Fibroblast of villous mesenchyme (primary cell): ENCODE results near the gene LOC101059915.
"Not testable (repeated sequence)": the region's sequence is repeated elsewhere in the genome, so short reads cannot be mapped to it uniquely, and the experiment has no call there.

Experiments
- DNase-seq: peaks from one replicate; pipeline ENCODE4 v3.0.0-alpha.2; 2010; ENCODE audit warnings: low read depth
- H3K4me3 ChIP-seq: 2 replicates; pipeline ENCODE4 v1.5.1; 2011; ENCODE audit warnings: low read depth, mild to moderate bottlenecking, low read length
- TF ChIP-seq, protein P1 (sequence below): IDR thresholded peaks from 2 replicates; pipeline ENCODE4 v1.5.1; 2012; ENCODE audit warnings: low read depth, mild to moderate bottlenecking, low read length; ENCODE audit not compliant: insufficient read depth

LOC101059915 gene

DNA sequence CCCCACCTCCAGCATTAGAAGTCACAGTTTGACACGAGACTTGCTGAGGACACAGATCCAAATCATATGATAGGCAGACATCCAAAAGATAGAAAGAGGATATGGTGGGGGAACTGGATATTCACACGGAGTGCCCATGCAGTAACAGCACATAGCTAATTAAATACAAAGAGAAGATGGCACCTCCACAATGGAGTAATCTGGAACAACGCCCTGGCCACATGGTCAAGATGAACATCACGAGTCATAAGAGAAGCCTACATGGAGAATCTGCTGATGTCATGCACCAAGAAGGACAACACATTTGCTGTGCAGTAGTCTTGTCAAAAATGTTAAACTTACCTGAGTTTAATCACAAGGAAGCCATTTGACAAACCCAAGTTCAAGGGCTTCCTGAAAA is 10.1 kb upstream of the LOC101059915 start:
- no peak for DNase-seq
- H3K4me3 ChIP-seq, result no peak overlapping the region
- TF ChIP-seq, protein P1, sequence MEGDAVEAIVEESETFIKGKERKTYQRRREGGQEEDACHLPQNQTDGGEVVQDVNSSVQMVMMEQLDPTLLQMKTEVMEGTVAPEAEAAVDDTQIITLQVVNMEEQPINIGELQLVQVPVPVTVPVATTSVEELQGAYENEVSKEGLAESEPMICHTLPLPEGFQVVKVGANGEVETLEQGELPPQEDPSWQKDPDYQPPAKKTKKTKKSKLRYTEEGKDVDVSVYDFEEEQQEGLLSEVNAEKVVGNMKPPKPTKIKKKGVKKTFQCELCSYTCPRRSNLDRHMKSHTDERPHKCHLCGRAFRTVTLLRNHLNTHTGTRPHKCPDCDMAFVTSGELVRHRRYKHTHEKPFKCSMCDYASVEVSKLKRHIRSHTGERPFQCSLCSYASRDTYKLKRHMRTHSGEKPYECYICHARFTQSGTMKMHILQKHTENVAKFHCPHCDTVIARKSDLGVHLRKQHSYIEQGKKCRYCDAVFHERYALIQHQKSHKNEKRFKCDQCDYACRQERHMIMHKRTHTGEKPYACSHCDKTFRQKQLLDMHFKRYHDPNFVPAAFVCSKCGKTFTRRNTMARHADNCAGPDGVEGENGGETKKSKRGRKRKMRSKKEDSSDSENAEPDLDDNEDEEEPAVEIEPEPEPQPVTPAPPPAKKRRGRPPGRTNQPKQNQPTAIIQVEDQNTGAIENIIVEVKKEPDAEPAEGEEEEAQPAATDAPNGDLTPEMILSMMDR, result no peak

DNA sequence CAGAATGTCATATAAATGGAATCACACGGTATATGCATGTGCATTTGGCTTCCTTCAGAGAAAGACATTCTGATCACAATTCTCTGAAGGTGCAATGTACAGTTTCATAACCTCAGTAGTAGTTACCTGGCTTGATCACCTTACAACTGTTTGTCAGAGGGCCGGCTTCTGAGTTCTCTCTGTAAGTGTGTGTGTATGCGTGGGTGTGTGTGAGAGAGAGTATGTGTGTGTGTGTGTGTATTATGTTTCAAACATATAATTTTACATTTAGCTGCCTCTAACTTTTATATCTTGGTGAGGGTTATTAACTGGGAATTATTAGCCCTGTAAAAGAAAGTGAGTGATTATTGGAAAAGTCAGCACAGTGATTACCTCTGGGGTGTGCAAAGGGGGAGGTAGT is 8.0 kb upstream of the LOC101059915 start:
- no peak overlapping the region for H3K4me3 ChIP-seq
- TF ChIP-seq, protein P1, result no peak
- no peak for DNase-seq

DNA sequence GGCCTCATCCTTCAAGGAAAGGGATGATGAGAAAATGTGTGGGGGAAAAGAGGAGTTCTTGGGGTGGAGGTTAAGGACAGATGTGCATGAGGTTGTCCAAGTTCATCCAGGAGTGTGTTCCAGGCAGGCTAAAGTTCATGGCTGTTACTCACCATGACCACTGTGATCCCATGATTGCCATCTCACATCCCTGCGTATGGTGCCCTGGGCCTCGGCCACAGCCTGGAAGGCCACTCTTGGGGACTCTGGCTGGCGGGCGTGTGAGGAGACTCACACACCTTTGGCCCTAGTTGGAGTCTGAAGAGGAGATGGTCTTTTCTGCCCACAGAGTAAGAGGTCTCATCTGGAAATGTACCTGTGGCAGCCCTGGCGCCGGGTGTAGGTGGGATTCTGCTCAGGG is 7.4 kb upstream of the LOC101059915 start:
- H3K4me3 ChIP-seq, result no peak overlapping the region
- TF ChIP-seq, protein P1, result no peak
- DNase-seq, result no peak

DNA sequence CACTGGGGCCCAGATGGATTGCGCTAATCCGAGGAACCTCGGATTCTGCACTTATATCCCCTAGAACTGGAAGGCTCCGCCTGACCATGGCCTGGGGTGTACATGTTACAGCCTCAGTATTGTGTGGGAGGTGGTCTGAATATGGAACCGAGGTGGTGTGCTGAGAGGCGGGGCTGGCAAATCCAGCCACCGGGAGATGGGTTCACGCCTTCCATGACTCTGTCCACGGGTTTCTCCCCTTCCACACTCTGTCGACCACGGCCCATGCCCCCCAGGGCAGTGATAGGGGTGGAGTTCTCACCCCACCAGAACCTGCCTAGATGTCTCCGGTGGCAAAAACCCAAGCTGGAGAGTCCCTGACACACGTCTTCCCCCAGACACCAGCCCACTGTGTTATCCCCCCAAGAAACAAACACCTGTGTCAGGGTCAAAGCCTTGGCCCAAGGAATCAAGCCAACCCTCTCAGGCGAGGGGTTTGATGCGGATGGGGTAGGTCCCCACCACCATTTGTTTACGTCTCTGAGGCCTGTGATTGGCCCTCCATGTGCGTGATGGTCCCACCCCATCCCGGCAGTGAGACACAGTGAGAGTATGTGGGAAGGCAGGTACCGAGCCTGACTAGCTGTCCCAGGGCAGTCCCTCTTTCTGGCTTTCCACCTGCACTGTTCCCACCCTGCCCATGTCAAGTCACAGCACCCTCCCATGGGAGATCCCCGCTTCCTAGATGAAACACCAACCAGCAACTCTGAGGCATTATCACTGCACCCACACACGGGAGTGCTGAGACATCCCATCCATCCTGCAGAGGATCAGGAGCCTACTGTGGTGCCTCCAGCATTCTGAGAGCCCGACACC is 6.6 kb upstream of the LOC101059915 start:
- TF ChIP-seq, protein P1, result no peak
- DNase-seq, result no peak
- H3K4me3 ChIP-seq, result no peak overlapping the region

DNA sequence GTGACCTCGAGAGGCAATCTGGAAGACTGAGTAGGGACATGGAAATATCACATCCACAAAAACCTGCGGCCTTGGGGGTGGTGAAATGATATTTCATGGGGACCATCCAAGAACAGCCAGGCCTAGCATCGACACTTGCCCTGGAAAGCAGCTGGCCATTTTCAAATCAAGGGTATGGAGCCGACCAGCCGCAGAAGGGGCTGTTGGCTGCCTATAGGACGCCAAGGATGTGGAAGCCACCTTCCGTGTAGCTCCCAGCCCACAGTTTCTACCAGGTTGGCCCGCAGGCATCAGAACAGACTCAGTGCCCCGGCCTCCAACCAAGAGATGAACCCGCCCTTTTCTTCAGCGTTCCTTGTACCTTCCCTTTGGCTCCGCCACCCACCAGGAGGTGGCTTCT is 5.4 kb upstream of the LOC101059915 start:
- no peak for DNase-seq
- H3K4me3 ChIP-seq, result no peak overlapping the region
- TF ChIP-seq, protein P1, result no peak

DNA sequence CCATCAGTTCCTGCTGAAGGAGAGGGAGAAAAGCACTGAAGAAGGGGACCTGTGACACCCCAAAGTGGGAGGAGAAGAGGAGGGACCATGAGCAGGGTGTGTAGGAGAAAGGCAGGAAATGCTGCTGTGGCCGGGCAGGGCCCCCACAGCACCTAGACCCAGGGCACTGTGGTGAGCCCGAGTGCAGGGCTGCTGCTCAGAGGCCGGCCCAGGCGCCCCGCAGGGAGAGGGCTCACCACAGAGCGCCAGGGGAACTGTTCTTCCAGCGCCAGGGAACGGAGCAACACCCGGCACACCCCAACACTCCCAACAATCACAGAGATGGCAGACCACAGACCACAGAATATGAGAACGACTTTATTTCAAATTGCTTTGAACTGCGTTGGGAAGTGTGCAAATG is 4.7 kb upstream of the LOC101059915 start:
- H3K4me3 ChIP-seq, DNase-seq: not testable (repeated sequence)

DNA sequence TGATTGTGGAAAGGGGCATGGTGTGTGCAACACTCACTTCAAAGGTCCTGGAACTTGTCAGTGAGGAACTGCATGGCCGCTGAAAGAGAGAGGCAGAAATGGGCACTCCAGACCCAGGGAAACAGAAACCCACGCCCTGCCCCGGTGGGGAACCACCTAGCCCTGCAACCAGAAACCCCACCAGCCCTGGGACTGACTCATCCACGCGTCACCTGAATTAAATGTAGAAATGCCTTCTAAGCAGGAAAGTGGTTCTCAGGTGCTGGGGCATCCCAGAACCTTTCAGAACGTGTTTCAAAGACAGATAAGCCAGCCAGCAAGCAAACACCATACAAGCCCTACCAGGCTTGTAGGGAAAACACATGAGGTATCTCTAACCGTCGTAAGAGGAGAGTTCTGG is 4.1 kb upstream of the LOC101059915 start:
- H3K4me3 ChIP-seq, DNase-seq: not testable (repeated sequence)

DNA sequence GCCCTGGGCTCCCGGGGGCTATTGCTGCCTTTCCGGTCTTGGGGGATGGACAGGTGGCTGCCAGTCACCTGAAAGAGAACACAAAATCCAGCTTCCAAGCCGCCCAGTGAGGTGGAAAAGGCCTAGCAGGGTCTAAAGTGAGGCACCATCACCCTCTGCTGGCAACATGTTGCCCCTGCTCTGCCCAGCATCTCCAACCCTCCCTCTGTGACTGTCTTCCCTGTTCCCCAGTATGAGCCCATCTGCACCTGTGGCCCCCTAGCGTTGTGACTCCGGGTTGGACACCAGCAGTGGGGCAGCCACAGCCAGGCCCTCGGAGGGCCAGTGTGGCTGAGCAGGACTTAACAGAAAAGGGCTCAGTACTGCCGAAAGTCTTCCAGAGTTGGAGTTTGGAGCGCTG is 3.1 kb upstream of the LOC101059915 start:
- H3K4me3 ChIP-seq, DNase-seq: not testable (repeated sequence)
